H1 (cell line): Measurements from ENCODE around the gene SPATA16. TPM values are rescaled to one million over a fixed set of nuclear protein-coding genes. Genes with fewer than 3 reads are reported as not detected.

Source experiments
- CTCF ChIA-PET: fragments of 300-600 bp; sonication (Branson Sonifier 250); formaldehyde crosslinking; loops from one replicate; lab custom pipeline; 2021; ENCODE audit not compliant: partially characterized antibody; lab: Charles Lee
- POLR2A ChIA-PET: fragments of 300-600 bp; sonication (Branson Sonifier 250); formaldehyde crosslinking; loops from one replicate; lab custom pipeline; 2021; ENCODE audit warnings: inconsistent platforms; ENCODE audit not compliant: partially characterized antibody; lab: Charles Lee
- DNase-seq, 2 experiments: peaks; one replicate each; pipeline versions ENCODE4 v3.0.0 to v3.0.0-alpha.2; 2010 to 2022; ENCODE audit warnings: low spot score in 2 of 2, low read depth in 1 of 2, mixed read lengths in 1 of 2
- FAIRE-seq: peaks from 2 replicates; lab custom pipeline; 2011; peaks lifted over from hg19 to GRCh38; lab: Jason Lieb, UNC
- H2AFZ ChIP-seq: 2 replicates; pipeline ENCODE4 v1.8.1; 2012; ENCODE audit warnings: low read length, inconsistent platforms
- H2AK5ac ChIP-seq: 2 replicates; pipeline ENCODE4 v1.6.1; 2013; ENCODE audit warnings: low read depth, low read length
- H2BK120ac ChIP-seq: replicated peaks from 2 replicates; pipeline ENCODE3; 2013; ENCODE audit warnings: low read depth, low read length, inconsistent platforms
- H2BK12ac ChIP-seq: 2 replicates; pipeline ENCODE4 v1.6.1; 2013; ENCODE audit warnings: low read depth, low read length
- H2BK15ac ChIP-seq: 2 replicates; pipeline ENCODE4 v1.6.1; 2013; ENCODE audit warnings: low read length
- H2BK20ac ChIP-seq: 2 replicates; pipeline ENCODE4 v1.6.1; 2013; ENCODE audit warnings: low read length
- H2BK5ac ChIP-seq: 2 replicates; pipeline ENCODE4 v1.6.1; 2013; ENCODE audit warnings: low read depth, low read length
- H3K14ac ChIP-seq: 2 replicates; pipeline ENCODE4 v1.6.1; 2013; ENCODE audit warnings: inconsistent platforms; ENCODE audit not compliant: insufficient read length
- H3K18ac ChIP-seq: 2 replicates; pipeline ENCODE4 v1.6.1; 2013; ENCODE audit warnings: low read length; ENCODE audit errors: extremely low read depth
- H3K23ac ChIP-seq: 2 replicates; pipeline ENCODE4 v1.6.1; 2013; ENCODE audit warnings: inconsistent platforms; ENCODE audit not compliant: insufficient read length
- H3K23me2 ChIP-seq: 2 replicates; pipeline ENCODE4 v1.6.1; 2013; ENCODE audit warnings: low read depth, low read length
- H3K27ac ChIP-seq: 2 replicates; pipeline ENCODE4 v1.6.1; 2011; ENCODE audit warnings: low read depth, low read length, inconsistent platforms
- H3K27me3 ChIP-seq, 4 experiments: replicated peaks in 1 of 4; 1 replicate in 1 of 4; 2 replicates in 3 of 4; pipeline versions ENCODE4 v1.6.1 to v1.8.1; 2011 to 2013; ENCODE audit warnings: low read length in 3 of 4, mild to moderate bottlenecking in 3 of 4, inconsistent platforms in 2 of 4, mixed read lengths in 2 of 4, moderate library complexity in 1 of 4; ENCODE audit not compliant: control insufficient read depth in 3 of 4, insufficient read depth in 3 of 4; ENCODE audit errors: extremely low read depth in 1 of 4
- H3K36me3 ChIP-seq, 4 experiments: 2 replicates each; pipeline versions ENCODE4 v1.6.1 to v1.8.1; 2011 to 2013; ENCODE audit warnings: mild to moderate bottlenecking in 4 of 4, low read length in 3 of 4, moderate library complexity in 2 of 4, control low read depth in 1 of 4, inconsistent platforms in 1 of 4; ENCODE audit not compliant: insufficient read depth in 4 of 4, control insufficient read depth in 2 of 4
- H3K4ac ChIP-seq: replicated peaks from 2 replicates; pipeline ENCODE3; 2013; ENCODE audit warnings: low read length, low read depth, mixed read lengths, inconsistent platforms; ENCODE audit not compliant: insufficient read length
- H3K4me1 ChIP-seq, 4 experiments: replicated peaks in 1 of 4; 1 replicate in 1 of 4; 2 replicates in 3 of 4; pipeline versions ENCODE4 v1.6.1 to v1.8.1; 2011 to 2013; ENCODE audit warnings: low read length in 3 of 4, inconsistent platforms in 2 of 4, mixed read lengths in 1 of 4; ENCODE audit not compliant: insufficient read depth in 4 of 4, control insufficient read depth in 3 of 4
- H3K4me2 ChIP-seq, 2 experiments: 2 replicates each; pipeline versions ENCODE4 v1.6.1 to v1.8.1; 2011 to 2013; ENCODE audit warnings: low read depth in 2 of 2, low read length in 2 of 2, control low read depth in 1 of 2, inconsistent platforms in 1 of 2, mild to moderate bottlenecking in 1 of 2; ENCODE audit not compliant: insufficient read depth in 1 of 2
- H3K4me3 ChIP-seq, 4 experiments: fragments of 200-600, 300-600 bp in 1 of 4; sonication (generic), shearing (Covaris generic), sonication (Bioruptor Twin) in 1 of 4; 2 replicates each; pipeline versions ENCODE4 v1.5.1 to v1.8.1; 2011 to 2016; ENCODE audit warnings: low read length in 4 of 4, low read depth in 3 of 4, control low read depth in 2 of 4, inconsistent platforms in 2 of 4, mild to moderate bottlenecking in 2 of 4, mixed read lengths in 1 of 4, moderate library complexity in 1 of 4; ENCODE audit not compliant: insufficient read depth in 2 of 4; ENCODE audit errors: extremely low read depth in 1 of 4
- H3K56ac ChIP-seq: replicated peaks from 2 replicates; pipeline ENCODE3; 2013; ENCODE audit warnings: low read depth, mild to moderate bottlenecking, mixed read lengths, low read length, inconsistent platforms; ENCODE audit not compliant: insufficient read length
- H3K79me1 ChIP-seq: 2 replicates; pipeline ENCODE4 v1.6.1; 2013; ENCODE audit warnings: low read depth, low read length, control low read depth
- H3K79me2 ChIP-seq, 2 experiments: 2 replicates each; pipeline versions ENCODE4 v1.6.1 to v1.8.1; 2012 to 2013; ENCODE audit warnings: low read length in 2 of 2, mild to moderate bottlenecking in 2 of 2, inconsistent platforms in 1 of 2; ENCODE audit not compliant: insufficient read depth in 2 of 2, control insufficient read depth in 1 of 2
- H3K9ac ChIP-seq, 4 experiments: replicated peaks in 1 of 4; 1 replicate in 1 of 4; 2 replicates in 3 of 4; pipeline versions ENCODE4 v1.6.1 to v1.8.1; 2011 to 2013; ENCODE audit warnings: low read depth in 3 of 4, low read length in 3 of 4, control low read depth in 2 of 4, mild to moderate bottlenecking in 2 of 4, moderate library complexity in 2 of 4, inconsistent platforms in 1 of 4; ENCODE audit errors: extremely low read depth in 1 of 4
- H3K9me3 ChIP-seq, 2 experiments: 2 replicates each; pipeline versions ENCODE4 v1.6.1 to v1.8.1; 2012 to 2013; ENCODE audit warnings: mild to moderate bottlenecking in 2 of 2, moderate library complexity in 2 of 2, control low read depth in 1 of 2, inconsistent platforms in 1 of 2, low read depth in 1 of 2, low read length in 1 of 2, mixed read lengths in 1 of 2; ENCODE audit not compliant: insufficient read depth in 2 of 2
- H4K20me1 ChIP-seq, 2 experiments: replicated peaks in 1 of 2; 2 replicates each; pipeline versions ENCODE3 to v1.8.1; 2011 to 2013; ENCODE audit warnings: inconsistent platforms in 2 of 2, low read length in 2 of 2, mild to moderate bottlenecking in 1 of 2; ENCODE audit not compliant: insufficient read depth in 2 of 2, control insufficient read depth in 1 of 2
- H4K5ac ChIP-seq: 2 replicates; pipeline ENCODE4 v1.6.1; 2013; ENCODE audit warnings: low read length, low read depth, mixed read lengths, inconsistent platforms; ENCODE audit not compliant: insufficient read length
- H4K8ac ChIP-seq: 2 replicates; pipeline ENCODE4 v1.8.0; 2013; ENCODE audit warnings: mild to moderate bottlenecking, moderate library complexity, low read length, inconsistent platforms; ENCODE audit not compliant: insufficient read depth; ENCODE audit errors: extremely low read depth
- H4K91ac ChIP-seq: replicated peaks from 2 replicates; pipeline ENCODE3; 2013; ENCODE audit warnings: low read length, mixed read lengths, inconsistent platforms; ENCODE audit not compliant: insufficient read length
- ATF3 ChIP-seq: IDR thresholded peaks from 2 replicates; pipeline ENCODE4 v1.6.1; 2011; ENCODE audit warnings: low read depth, mild to moderate bottlenecking, low read length; ENCODE audit not compliant: insufficient read depth
- BACH1 ChIP-seq: IDR thresholded peaks from 2 replicates; pipeline ENCODE4 v1.6.1; 2012; ENCODE audit warnings: low read length, improper control_type of control experiment
- BCL11A ChIP-seq, 2 experiments: IDR thresholded peaks; one replicate each; pipeline ENCODE4 v1.6.1; 2011; ENCODE audit warnings: low read depth in 2 of 2, low read length in 2 of 2, mild to moderate bottlenecking in 2 of 2
- CHD1 ChIP-seq: IDR thresholded peaks from 2 replicates; pipeline ENCODE4 v1.6.1; 2012; ENCODE audit warnings: low read depth, low read length, improper control_type of control experiment
- JUN ChIP-seq: IDR thresholded peaks from 2 replicates; pipeline ENCODE4 v1.6.1; 2011; ENCODE audit warnings: low read depth, mild to moderate bottlenecking, improper control_type of control experiment, low read length
- JUND ChIP-seq: IDR thresholded peaks from 2 replicates; pipeline ENCODE4 v1.6.1; 2011; ENCODE audit warnings: mild to moderate bottlenecking, improper control_type of control experiment, low read length
- POU5F1 ChIP-seq: IDR thresholded peaks from 2 replicates; pipeline ENCODE4 v1.6.1; 2011; ENCODE audit warnings: low read depth, mild to moderate bottlenecking, low read length, moderate library complexity
- RBBP5 ChIP-seq: IDR thresholded peaks from 2 replicates; pipeline ENCODE4 v1.7.1; 2012; ENCODE audit warnings: low read depth, mild to moderate bottlenecking, inconsistent platforms, low read length, moderate library complexity, borderline replicate concordance
- SAP30 ChIP-seq: fragments of 300-600 bp; sonication (generic); IDR thresholded peaks from 2 replicates; pipeline ENCODE4 v1.7.1; 2012; ENCODE audit warnings: low read length, moderate library complexity, mild to moderate bottlenecking, inconsistent platforms; ENCODE audit not compliant: insufficient read depth, insufficient replicate concordance
- SIRT6 ChIP-seq: IDR thresholded peaks from one replicate; pipeline ENCODE4 v1.7.1; 2012; ENCODE audit warnings: low read length, inconsistent platforms
- SIX5 ChIP-seq: IDR thresholded peaks from 2 replicates; pipeline ENCODE4 v1.6.1; 2011; ENCODE audit warnings: mild to moderate bottlenecking, low read depth, low read length
- SP1 ChIP-seq: IDR thresholded peaks from 2 replicates; pipeline ENCODE4 v1.6.1; 2011; ENCODE audit warnings: low read depth, low read length
- USF2 ChIP-seq: IDR thresholded peaks from 2 replicates; pipeline ENCODE4 v1.6.1; 2011; ENCODE audit warnings: low read length, improper control_type of control experiment
- WGBS, 2 experiments: shearing (Covaris generic) in 1 of 2; methylation state at CpG; one replicate each; pipeline versions ENCODE4 v1.1.6 to v1.1.7; 2013 to 2015; ENCODE audit warnings: low lambda C conversion rate in 2 of 2, mixed read lengths in 2 of 2, inconsistent platforms in 1 of 2, low coverage in 1 of 2, missing lambda C conversion rate in 1 of 2; ENCODE audit not compliant: insufficient replicate concordance in 2 of 2, insufficient coverage in 1 of 2, insufficient read length in 1 of 2; ENCODE audit errors: extremely low coverage in 1 of 2, missing lambda C conversion rate in 1 of 2; 5-methylcytosine and 5-hydroxymethylcytosine counted together
- polyA plus RNA-seq, 7 experiments: library from polyadenylated mRNA; depleted of rRNA in 3 of 7; stranded (reverse) in 5 of 7; unstranded in 2 of 7; fragments of >200 nt in 5 of 7; fragments of 200-250 nt in 2 of 7; gene quantifications; 1 replicate in 5 of 7; 2 replicates in 1 of 7; 4 replicates in 1 of 7; pipeline versions ENCODE4 v1.2.1 to v1.2.3, GENCODE V29; 2011 to 2013; ENCODE audit warnings: missing spikeins in 2 of 7, mixed read lengths in 2 of 7
- total RNA-seq: library from RNA; stranded (reverse); fragmentation: NEBNext Ultra II Directional; extraction: Animal tissue kit (Norgen Biotek cat#: 25700); gene quantifications from 2 replicates; pipeline ENCODE4 v1.2.1, GENCODE V29; 2021

SPATA16 gene
- total and polyA plus RNA-seq, 2 of the 8 experiments (the other 6 are each of a cell fraction or from before 2014, with no cell fraction given), result 0.05 to 2.7 TPM

- H3K9ac ChIP-seq, result no peak overlapping the region
- H3K23ac ChIP-seq, result no peak overlapping the region
- no peaks in the 10 kb centered on the region for H4K20me1 ChIP-seq
- H3K23me2 ChIP-seq, result no peaks in the 10 kb centered on the region
- H3K27ac ChIP-seq, result no peak overlapping the region
- H2AK5ac ChIP-seq, result no peak overlapping the region
- no peak overlapping the region for H2BK120ac ChIP-seq
- H3K4me1 ChIP-seq, result no peaks in the 10 kb centered on the region
- ChIA-PET CTCF (interaction anchor here (0.7 kb wide), 1 partner anchor 21 kb away, joined by 3 read pairs; no protein-coding TSS in a partner anchor), POLR2A (no interaction called here)
- no peak overlapping the region for H4K5ac ChIP-seq
- H3K4me3 ChIP-seq, result no peak overlapping the region
- no peak overlapping the region for H2AFZ ChIP-seq
- H3K36me3 ChIP-seq, result no peaks in the 10 kb centered on the region
- no peak overlapping the region for H2BK15ac ChIP-seq
- no peaks in the 10 kb centered on the region for H3K79me1 ChIP-seq
- H3K4me2 ChIP-seq, result no peak overlapping the region; a peak in 1 of 4 replicates
- H3K79me2 ChIP-seq, result no peaks in the 10 kb centered on the region
- 0 out of 2 replicates have a peak overlapping the region, but pooled peaks have one; percentile 13 for H3K18ac ChIP-seq
- FAIRE-seq (no peak), DNase-seq (no peak)
- H2BK12ac ChIP-seq, result no peak overlapping the region
- no peak overlapping the region for H4K8ac ChIP-seq
- H2BK20ac ChIP-seq, result no peak overlapping the region
- no peaks in the 10 kb centered on the region for H3K9me3 ChIP-seq
- no peak overlapping the region for H3K4ac ChIP-seq
- no peak overlapping the region for H4K91ac ChIP-seq
- WGBS, 2 experiments, result 94% methylated on average over 2 of the region's 2 CpGs; no CpG with 5 or more reads in 1 of the 2 experiments
- H3K14ac ChIP-seq, result no peak overlapping the region
- no peak overlapping the region for H2BK5ac ChIP-seq
- peaks cover 0 to 1% (median 0%) of the 10 kb centered on the region in 4 experiments; a peak in 1 of 7 replicates for H3K27me3 ChIP-seq
- H3K56ac ChIP-seq, result no peak overlapping the region
- TF ChIP-seq SIX5 (no peak), SP1 (no peak), BACH1 (no peak), POU5F1 (no peak), USF2 (no peak), RBBP5 (no peak), SAP30 (no peak), SIRT6 (no peak), BCL11A (IDR thresholded peaks at IDR 0.05; ENCODE audit: low read depth in 2 of 2, low read length in 2 of 2) (no peak), ATF3 (no peak), CHD1 (no peak), JUN (no peak), JUND (no peak)
These were observed 272.3 kb downstream of the SPATA16 start for GRCh38 chr3:172868582-172869200.
